HG02870 (cell line): ENCODE measurements around the gene PRKAG2.
"Not testable (repeated sequence)": the region's sequence is repeated elsewhere in the genome, so short reads cannot be mapped to it uniquely, and the experiment has no call there.

Source experiments
- ATAC-seq: cut with Tn5 transposase; IDR thresholded peaks from one replicate; pipeline ENCODE4 v1.9.1; 2021; ENCODE audit warnings: mild to moderate bottlenecking, moderate library complexity; ENCODE audit not compliant: unreplicated experiment

PRKAG2 gene

DNA sequence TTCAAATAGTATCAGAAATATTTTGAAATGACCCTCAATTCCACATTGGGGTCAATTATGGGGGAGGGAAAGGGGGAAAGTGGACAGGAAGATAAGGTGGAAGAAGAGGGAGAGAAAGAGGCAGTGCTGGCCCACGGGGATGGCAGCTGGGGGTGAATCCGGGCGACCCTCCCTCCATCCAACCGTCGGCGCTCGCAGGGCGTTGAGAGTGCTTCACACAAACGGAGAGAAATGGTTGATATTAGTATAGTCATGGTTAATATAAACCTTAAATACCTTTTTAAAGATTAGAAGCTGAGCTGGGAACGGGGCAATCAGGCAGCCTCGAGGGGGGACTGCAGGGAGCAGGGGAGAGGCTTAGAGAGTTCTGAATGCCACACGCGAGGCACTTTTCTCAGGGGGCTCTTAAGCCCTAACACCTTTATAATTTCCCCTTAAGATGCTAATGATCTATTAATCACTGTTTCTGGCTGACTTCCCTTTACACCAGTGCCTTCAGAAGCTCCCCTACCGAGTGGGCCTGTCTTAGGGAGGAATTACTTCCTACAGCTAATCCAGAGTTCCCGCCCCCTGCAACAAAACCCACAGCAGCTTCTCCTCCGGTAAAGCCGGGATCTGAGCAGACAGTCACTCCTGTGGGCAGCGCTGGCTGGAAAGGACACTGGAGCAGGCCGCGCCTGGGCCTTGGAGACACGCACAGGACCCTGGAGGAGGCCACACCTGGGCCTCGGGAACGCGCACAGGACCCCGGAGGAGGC is 39.5 kb downstream of the PRKAG2 start:
- ATAC-seq, result no peak

GRCh38 chr7:151836927-151837205 is 40.0 kb downstream of the PRKAG2 start:
- no peak for ATAC-seq

DNA sequence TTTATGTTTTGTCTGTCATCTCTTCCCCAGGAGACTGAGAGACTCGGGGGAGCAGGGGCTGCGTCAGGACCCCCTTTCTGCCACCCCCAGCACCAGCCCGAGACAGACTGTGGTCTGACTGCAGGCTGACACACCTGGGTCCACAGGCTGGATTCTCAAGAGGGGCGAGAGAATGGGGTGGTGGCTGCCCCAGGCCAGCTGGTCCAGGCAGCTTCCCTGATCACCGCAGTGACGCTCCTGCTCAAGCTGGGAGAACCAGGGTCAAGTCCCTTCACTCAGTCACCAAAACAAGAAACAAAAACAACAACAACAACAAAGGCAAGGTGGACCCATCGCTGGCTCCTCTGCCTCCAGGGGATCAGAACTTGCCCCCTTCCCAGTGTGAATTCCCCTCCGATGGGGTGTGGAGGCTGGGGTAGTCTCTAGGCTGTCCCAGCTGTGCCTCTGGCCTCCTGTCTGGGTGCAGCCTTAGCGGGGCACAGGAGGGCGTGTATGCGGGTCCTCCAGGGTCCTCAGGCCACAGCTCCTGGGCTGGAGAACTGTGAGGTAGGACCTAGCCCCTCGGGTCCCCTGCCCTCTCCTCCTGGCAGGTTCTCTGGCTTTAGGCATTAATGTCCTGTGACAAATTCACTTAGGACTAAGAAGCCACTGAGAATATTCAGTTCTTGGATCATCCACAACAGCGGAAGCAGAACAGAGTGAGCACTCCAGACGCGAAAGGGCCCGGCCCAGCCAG is 40.6 kb downstream of the PRKAG2 start:
- no peak for ATAC-seq

DNA sequence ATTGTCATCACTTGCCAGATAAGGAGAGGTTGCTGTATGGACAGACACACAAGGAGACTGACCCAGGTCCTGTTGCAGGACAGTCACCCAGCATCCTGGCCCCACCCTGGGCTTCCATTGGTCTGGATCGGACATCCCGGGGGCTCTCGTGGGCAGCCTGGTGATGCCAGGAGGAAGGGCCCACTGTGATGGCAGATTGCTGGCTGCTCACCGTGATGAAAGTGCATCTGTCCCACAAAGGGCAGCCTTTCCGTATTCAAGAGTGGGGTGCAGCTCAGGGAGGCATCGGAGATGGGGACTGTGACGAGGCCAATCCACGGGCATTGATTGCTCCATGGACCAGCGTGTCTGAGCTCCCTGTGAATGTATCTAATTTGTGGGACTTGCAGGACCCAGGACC is 41.3 kb downstream of the PRKAG2 start:
- ATAC-seq, result no peak

GRCh38 chr7:151834271-151835035 is 42.5 kb downstream of the PRKAG2 start:
- ATAC-seq, result no peak

DNA sequence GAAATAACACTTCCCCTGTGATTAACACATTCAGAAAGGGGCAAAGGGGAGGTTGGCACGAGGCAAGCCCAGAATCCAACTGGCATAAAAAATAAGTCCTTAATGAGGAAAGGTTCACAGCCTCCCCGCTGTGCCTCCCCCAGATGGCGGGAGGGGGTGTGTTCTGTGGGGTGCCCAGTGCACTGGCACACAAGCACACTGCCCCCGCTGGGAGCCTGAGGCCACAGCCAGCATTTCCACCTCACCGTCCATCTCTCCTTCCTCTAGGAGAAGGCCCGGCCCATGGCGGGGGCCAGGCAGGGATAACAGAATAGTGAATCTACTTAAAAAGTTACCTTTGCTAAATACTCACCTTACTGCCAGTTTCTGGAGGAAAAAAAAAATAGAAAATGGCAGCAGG is 43.2 kb downstream of the PRKAG2 start:
- no peak for ATAC-seq

GRCh38 chr7:151833213-151833651 is 43.7 kb downstream of the PRKAG2 start:
- ATAC-seq, result no peak

GRCh38 chr7:151832656-151833055 is 44.3 kb downstream of the PRKAG2 start:
- no peak for ATAC-seq

- ATAC-seq, result no peak
Observed at GRCh38 chr7:151832138-151832537, 44.8 kb downstream of the PRKAG2 start.

DNA sequence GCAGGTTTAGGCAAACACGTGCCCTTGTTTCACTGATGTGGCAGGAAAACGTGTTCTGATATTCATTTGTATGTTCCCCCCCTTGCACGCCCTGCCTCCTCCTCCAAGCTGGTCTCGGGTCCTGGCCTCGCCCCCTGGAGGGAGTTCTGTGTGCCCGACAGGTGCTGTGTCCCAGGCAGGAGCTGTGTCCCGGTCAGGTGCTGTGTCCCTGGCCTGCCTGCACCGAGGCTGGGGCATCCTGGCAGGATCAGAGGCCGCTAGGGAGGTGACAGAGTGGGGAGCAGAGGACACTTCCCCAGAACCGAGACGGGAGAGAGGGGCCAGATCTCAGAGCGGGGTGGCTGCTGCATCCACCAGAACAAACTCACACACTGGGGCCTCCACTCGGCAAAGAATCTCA is 45.3 kb downstream of the PRKAG2 start:
- no peak for ATAC-seq

DNA sequence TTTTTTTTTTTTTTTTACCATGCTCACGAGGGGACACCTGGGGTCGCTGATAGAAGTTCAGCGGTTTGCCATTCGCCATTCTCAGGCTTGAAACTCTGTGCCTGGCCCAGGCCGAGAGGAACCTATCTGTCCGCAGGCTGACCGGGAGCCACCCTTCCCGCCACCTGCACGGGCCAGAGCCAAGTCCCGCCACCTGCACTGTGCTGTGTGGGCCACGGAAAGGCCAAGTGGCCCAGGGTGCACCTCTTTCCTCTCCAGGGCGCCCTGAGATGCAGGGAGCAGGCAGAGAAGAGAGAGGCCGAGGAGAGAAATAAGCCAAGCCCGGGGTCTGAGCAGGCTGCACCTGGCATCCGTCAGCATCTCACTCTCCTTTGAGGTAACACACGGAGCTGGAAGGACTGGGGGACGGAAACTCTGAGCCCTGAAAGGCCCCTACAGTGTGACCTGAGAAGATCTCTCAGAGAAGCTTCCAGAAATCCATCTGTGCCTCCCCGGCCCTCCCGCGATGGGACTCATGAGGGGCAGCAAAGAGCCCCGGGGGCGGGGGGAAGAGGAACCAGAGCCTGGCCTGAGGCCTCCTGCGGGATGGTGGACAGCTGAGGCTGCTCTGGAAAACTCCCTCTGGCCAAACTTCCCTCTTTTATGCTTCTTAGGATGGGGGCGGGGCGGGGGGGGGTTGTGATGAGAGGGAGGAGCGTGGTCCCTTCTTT is 46.6 kb downstream of the PRKAG2 start:
- no peak for ATAC-seq

DNA sequence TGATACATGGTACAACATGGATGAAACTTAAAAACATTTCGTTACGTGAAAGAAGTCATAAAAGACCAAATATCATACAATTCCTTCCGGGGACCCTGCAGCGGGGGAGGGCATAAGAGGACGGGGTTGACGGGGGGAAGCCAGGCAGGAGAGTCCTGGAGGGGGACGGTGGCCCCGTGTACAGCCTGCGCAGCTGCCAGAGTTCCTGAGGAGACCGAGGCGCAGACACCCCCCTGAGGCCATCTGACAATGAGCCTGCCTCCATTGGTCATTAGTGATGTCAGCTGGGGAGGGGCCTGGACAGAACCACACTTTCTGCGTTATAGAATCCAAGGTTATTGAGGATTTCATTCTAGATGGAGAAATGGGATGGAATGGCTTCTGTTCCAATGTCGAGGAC is 47.2 kb downstream of the PRKAG2 start:
- ATAC-seq, result no peak

DNA sequence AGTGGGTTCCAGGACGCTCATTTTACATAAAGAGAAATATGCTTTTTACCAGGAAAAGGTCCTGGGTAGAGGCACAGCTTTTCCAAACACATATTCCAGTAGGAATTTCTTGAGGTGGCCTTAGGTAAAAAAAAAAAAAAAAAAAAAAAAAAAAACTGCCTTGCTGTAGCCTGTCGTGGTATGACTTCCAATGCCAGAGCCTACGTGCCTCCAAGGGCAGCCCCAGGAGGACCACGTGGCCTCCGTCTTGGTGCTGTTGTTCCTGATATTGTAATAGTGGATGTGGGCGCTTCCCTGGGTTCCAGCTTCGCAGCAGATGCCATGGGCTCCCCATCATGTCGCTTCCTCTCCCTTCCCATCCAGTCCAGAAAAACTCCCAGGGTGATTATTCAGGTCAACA is 49.3 kb downstream of the PRKAG2 start:
- ATAC-seq, result no peak

- ATAC-seq, result not testable (repeated sequence)
Observed at GRCh38 chr7:151826316-151826715, 50.6 kb downstream of the PRKAG2 start.

GRCh38 chr7:151825721-151826120 is 51.2 kb downstream of the PRKAG2 start:
- ATAC-seq, result no peak

DNA sequence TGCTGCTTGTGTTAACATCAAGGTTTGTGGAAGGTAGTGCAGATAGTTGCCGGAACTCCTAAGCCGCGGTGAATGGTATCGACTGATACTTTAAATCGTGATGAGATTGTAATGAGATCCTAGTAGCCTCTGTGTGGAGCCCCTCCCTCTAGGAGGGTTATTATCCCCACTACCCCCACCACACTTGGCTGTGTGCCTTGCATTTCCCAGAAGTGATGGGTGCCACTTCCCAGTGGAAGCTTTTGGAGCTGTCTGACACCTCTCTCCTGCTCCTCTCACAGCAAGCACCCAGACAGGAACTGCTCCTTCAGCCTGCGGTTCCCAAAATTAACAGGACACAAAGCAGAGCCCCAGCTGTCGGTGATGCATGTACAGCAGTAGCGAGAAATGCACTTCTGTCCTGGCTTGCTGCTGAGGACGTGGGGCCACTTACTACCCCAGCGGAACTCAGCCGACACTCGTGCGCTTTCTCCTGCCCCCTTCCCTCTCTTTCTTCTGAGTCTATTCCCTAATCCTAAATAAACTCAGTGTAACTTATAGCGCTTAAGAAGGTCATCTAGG is 52.5 kb downstream of the PRKAG2 start:
- ATAC-seq, result no peak

GRCh38 chr7:151823566-151824372 is 53.1 kb downstream of the PRKAG2 start:
- no peak for ATAC-seq

GRCh38 chr7:151822541-151823181 is 54.3 kb downstream of the PRKAG2 start:
- no peak for ATAC-seq

- ATAC-seq, result no peak
Observed at GRCh38 chr7:151821806-151822540, 54.9 kb downstream of the PRKAG2 start.
